Measurements from ENCODE around the gene MPC2. TPM values are rescaled to one million over a fixed set of nuclear protein-coding genes. Genes with fewer than 3 reads are reported as not detected.
"Not testable (repeated sequence)": the region's sequence is repeated elsewhere in the genome, so short reads cannot be mapped to it uniquely, and the experiment has no call there.

The MPC2 gene
- total RNA-seq, 1 experiment from 2014 or later, result 124 TPM

DNA sequence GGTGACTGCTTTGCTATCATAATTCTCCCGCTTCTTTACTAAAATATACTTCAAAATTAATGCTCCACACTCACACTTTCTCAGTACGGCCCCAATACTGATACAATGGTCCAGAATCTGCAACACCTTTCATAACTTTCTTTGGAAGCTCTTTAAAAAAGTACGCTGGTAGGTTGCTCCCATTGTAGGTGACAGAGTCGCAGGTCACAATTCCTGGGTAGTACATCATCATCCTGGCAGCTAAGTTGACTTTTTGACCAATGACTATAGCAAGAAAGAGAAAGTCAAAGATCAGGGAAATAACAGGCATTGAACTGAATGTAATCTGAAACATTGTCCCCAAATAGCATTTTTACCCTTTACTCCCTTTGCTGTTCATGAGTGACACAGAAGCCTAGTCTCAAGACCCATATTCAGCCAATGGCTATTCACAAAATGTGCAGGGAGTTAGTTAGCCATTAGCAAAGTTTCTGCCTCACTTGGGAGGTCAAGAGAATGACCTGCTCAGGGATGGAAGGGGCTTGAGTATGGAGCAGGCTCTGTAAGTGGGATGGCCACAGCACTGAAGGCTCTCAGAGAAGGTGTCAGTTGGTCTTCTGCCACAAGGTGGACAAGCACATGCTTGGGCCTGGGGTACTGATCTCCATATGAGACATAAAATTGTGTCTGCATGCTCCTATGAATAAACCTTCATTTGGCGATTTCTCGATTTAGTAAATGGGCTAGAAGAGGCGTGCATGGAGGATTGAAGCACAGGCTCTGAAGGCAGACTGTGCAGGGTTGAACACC, 58.3 kb downstream of the MPC2 start:
- Mint-ChIP-seq H3K4me1 (ENCODE audit: low read depth, unreplicated experiment) (peaks cover 7% of the 10 kb centered on the region), H3K27ac (ENCODE audit: unreplicated experiment) (no peak overlapping the region), H3K27me3 (ENCODE audit: unreplicated experiment) (no peaks in the 10 kb centered on the region), H3K9me3 (ENCODE audit: low read depth, unreplicated experiment) (no peaks in the 10 kb centered on the region), H3K36me3 (ENCODE audit: insufficient read depth, unreplicated experiment) (no peaks in the 10 kb centered on the region), H3K4me3 (ENCODE audit: low read depth, unreplicated experiment) (no peak overlapping the region)
- CTCF ChIA-PET, result no interaction called here
- no peak for DNase-seq
- intact Hi-C loops (cut with micrococcal nuclease; ENCODE audit: unreplicated experiment), result no loop called here
- TF ChIP-seq, protein P1, sequence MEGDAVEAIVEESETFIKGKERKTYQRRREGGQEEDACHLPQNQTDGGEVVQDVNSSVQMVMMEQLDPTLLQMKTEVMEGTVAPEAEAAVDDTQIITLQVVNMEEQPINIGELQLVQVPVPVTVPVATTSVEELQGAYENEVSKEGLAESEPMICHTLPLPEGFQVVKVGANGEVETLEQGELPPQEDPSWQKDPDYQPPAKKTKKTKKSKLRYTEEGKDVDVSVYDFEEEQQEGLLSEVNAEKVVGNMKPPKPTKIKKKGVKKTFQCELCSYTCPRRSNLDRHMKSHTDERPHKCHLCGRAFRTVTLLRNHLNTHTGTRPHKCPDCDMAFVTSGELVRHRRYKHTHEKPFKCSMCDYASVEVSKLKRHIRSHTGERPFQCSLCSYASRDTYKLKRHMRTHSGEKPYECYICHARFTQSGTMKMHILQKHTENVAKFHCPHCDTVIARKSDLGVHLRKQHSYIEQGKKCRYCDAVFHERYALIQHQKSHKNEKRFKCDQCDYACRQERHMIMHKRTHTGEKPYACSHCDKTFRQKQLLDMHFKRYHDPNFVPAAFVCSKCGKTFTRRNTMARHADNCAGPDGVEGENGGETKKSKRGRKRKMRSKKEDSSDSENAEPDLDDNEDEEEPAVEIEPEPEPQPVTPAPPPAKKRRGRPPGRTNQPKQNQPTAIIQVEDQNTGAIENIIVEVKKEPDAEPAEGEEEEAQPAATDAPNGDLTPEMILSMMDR (IDR thresholded peaks at IDR 0.05; ENCODE audit: unreplicated experiment), result no peak
- no TSS peak for BruUV-seq (replicated peaks)

DNA sequence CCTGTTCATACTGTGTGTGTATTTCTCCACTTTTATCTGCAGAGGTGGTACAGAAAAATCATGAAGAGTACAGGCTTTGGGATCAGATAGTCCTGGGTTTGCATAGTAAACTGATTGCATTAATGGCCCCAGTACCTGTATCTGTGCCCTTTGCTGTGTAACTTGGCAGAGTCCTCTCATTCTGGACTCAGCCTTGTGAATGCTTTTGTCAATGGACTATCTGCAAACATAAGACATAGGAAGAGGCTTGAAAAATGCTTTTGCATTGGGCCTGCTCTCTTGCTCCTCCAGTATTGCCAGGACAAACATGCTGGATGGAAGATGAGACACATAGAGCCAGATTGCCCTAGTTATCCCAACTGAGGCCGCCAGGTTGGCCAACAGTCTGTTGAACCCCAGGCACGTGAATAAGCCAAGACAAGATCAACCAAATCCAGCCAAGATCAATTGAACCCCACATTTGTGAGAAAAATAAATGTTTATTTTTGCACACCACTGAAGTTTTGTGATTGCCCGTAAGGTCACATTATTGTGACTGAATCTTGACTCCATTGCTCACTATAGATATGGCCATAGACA, 60.2 kb downstream of the MPC2 start:
- no peak for DNase-seq
- H3K36me3 Mint-ChIP-seq (ENCODE audit: insufficient read depth, unreplicated experiment), result no peaks in the 10 kb centered on the region
- intact Hi-C loops (cut with micrococcal nuclease; ENCODE audit: unreplicated experiment), result no loop called here
- peaks cover 4% of the 10 kb centered on the region for H3K4me1 Mint-ChIP-seq (ENCODE audit: low read depth, unreplicated experiment)
- no TSS peak for BruUV-seq (replicated peaks)
- CTCF ChIA-PET, result no interaction called here
- H3K27ac Mint-ChIP-seq (ENCODE audit: unreplicated experiment), result no peak overlapping the region
- TF ChIP-seq, protein P1 (IDR thresholded peaks at IDR 0.05; ENCODE audit: unreplicated experiment), result no peak
- H3K27me3 Mint-ChIP-seq (ENCODE audit: unreplicated experiment), result no peaks in the 10 kb centered on the region
- H3K4me3 Mint-ChIP-seq (ENCODE audit: low read depth, unreplicated experiment), result no peak overlapping the region
- H3K9me3 Mint-ChIP-seq (ENCODE audit: low read depth, unreplicated experiment), result no peaks in the 10 kb centered on the region

DNA sequence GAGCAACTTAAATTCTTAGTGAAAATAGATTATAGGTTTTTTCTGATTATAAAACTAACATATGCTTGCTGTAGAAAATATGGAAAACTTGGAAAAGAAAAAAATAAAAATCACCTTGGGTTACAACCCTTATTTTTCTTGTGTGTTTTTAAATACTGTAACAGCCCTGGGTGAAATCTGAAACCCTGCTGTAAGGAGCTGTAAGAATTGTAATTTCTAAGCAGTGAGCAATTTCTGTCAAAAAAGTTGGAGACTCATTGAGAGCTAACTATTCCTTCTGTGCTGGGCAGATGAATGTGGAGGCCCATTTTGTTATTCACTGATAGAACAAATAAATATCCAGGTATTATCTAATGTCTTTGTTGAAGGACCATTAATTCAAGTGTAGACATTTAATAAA, 65.5 kb downstream of the MPC2 start:
- Mint-ChIP-seq H3K27me3 (ENCODE audit: unreplicated experiment) (no peaks in the 10 kb centered on the region), H3K36me3 (ENCODE audit: insufficient read depth, unreplicated experiment) (no peaks in the 10 kb centered on the region), H3K27ac (ENCODE audit: unreplicated experiment) (no peak overlapping the region), H3K4me3 (ENCODE audit: low read depth, unreplicated experiment) (no peak overlapping the region), H3K4me1 (ENCODE audit: low read depth, unreplicated experiment) (no peaks in the 10 kb centered on the region), H3K9me3 (ENCODE audit: low read depth, unreplicated experiment) (no peaks in the 10 kb centered on the region)
- TF ChIP-seq, protein P1 (IDR thresholded peaks at IDR 0.05; ENCODE audit: unreplicated experiment), result no peak
- CTCF ChIA-PET, result interaction anchor here (0.7 kb wide), 1 partner anchor 568 kb away, joined by 4 read pairs; no protein-coding TSS in a partner anchor
- DNase-seq, result no peak
- intact Hi-C loops (cut with micrococcal nuclease; ENCODE audit: unreplicated experiment), result no loop called here
- no TSS peak for BruUV-seq (replicated peaks)

DNA sequence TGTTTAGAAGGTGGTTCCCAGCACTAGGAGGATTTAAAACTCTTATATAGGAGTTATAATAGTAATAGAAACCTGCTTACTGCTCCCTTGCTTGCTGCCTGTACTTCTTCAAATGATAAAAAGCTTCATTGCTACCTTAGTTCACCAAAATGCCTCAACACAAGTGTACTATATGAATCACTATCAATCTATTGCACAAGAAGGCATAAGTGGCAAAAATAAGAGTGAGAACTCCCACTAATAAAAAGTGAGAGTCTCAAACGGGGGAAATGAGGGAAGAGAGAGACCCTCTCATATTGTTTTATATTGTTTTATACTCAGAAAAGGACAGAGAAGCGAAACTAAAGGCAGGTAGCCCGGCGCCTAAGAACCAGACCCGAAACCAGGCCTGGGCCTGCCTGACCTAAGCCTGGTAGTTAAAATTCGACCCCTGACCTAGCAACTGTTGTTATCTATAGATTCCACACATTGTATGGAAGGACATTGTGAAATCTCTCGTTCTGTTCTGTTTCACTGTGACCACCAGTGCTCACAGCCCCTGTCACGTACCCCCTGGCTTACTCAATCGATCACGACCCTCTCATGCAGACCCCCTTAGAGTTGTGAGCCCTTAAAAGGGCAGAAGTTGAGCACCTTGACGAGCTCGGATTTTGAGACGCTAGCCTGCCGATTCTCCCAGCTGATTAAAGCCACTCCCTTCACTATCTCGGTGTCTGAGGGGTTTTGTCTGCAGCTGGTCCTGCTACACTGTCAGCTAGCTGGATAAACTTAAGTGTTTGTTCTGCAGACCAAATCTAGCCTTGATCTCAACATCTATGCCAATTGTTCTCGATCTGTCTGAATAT, 67.5 kb downstream of the MPC2 start:
- H3K27ac Mint-ChIP-seq (ENCODE audit: unreplicated experiment); H3K27me3 Mint-ChIP-seq (ENCODE audit: unreplicated experiment); H3K9me3 Mint-ChIP-seq (ENCODE audit: low read depth, unreplicated experiment); CTCF ChIA-PET; BruUV-seq (replicated peaks); H3K36me3 Mint-ChIP-seq (ENCODE audit: insufficient read depth, unreplicated experiment); H3K4me3 Mint-ChIP-seq (ENCODE audit: low read depth, unreplicated experiment); DNase-seq; intact Hi-C loops (cut with micrococcal nuclease; ENCODE audit: unreplicated experiment); H3K4me1 Mint-ChIP-seq (ENCODE audit: low read depth, unreplicated experiment): not testable (repeated sequence)

DNA sequence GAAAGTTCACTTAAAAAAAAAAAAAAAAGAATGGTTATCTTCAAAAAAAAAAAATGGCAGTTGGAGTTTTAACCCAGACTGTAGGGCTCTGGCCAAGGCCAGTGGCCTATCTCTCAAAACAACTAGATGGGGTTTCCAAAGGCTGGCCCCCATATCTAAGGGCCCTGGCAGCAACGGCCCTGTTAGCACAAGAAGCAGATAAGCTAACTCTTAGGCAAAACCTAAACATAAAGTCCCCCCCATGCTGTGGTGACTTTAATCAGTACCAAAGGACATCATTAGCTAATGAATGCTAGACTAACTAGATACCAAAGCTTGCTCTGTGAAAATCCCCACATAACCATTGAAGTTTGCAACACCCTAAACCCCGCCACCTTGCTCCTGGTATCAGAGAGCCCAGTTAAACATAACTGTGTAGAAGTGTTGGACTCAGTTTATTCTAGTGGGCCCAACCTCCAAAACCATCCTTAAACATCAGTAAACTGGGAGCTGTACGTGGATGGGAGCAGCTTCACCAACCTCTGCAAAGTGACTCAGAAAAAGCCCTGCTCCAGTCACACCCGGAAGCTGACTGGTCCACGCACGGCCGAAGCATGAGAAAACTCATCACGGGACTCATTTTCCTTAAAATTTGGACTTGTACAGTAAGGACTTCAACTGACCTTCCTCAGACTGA, 70.0 kb downstream of the MPC2 start:
- H3K9me3 Mint-ChIP-seq (ENCODE audit: low read depth, unreplicated experiment); BruUV-seq (replicated peaks); H3K36me3 Mint-ChIP-seq (ENCODE audit: insufficient read depth, unreplicated experiment); H3K4me3 Mint-ChIP-seq (ENCODE audit: low read depth, unreplicated experiment); H3K27me3 Mint-ChIP-seq (ENCODE audit: unreplicated experiment); DNase-seq; intact Hi-C loops (cut with micrococcal nuclease; ENCODE audit: unreplicated experiment); H3K4me1 Mint-ChIP-seq (ENCODE audit: low read depth, unreplicated experiment); H3K27ac Mint-ChIP-seq (ENCODE audit: unreplicated experiment): not testable (repeated sequence)
- CTCF ChIA-PET, result interaction anchor here (0.7 kb wide), 2 partner anchors 94 to 489 kb away, joined by 5 to 7 read pairs; no protein-coding TSS in a partner anchor
